Endometrial microvascular endothelial cells (primary cell): ENCODE results near the gene NR3C2. TPM values are rescaled to one million over a fixed set of nuclear protein-coding genes. Genes with fewer than 3 reads are reported as not detected.

Experiments
- in situ Hi-C: cut with HindIII; loops from 2 replicates; pipeline ENCODE4 v1.10.0; 2017; ENCODE audit warnings: low sequenced_read_pairs, low pct_unique_long_range_greater_than_20kb; ENCODE audit errors: inconsistent ontology term
- total RNA-seq: library from RNA; depleted of rRNA; stranded (reverse); fragments of >200 nt; gene quantifications from one replicate; pipeline ENCODE4 v1.2.3, GENCODE V29; 2015; ENCODE audit errors: inconsistent ontology term

NR3C2 gene
- total RNA-seq, 1 donor from 2014 or later: 21.8 TPM

DNA sequence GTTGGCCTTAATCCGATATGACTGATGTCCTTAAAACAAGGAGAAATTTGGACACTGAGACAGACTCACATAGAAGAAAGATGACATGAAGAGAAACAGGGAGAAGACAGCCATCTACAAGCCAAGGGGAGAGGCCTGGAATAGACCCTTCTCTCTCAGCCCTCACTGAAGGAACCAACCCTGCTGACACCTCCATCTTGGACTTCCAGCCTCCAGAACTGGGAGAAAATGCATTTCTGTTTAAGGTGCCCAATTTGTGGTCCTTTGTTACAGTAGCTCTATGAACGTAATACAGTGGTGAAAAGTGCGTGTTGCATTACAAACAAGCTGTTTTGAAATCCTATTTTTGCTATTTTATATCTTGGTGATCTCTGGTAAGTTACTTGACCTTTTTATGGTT, 366.8 kb downstream of the NR3C2 start:
- in situ Hi-C loops: no loop called here

DNA sequence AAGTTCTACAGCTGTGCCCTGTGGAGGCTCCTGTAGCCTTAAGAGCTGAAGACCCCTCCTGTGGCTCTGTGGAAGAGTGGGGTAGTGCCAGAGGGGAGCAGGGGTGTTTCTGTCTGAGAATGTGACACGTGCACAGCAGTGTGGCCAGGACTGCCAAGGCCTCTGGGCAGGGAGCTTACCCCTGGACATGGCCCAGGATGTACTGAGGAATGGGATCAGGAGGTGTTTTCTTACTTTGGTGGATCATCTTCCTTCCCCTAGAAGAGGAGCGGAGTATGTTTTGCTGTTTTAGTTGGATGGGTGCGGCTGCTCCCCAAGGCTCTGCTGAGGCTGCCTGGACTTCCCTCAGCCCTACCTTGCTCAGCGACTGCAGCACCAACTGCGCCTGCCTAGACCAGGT, 367.8 kb downstream of the NR3C2 start:
- in situ Hi-C loops: no loop called here

DNA sequence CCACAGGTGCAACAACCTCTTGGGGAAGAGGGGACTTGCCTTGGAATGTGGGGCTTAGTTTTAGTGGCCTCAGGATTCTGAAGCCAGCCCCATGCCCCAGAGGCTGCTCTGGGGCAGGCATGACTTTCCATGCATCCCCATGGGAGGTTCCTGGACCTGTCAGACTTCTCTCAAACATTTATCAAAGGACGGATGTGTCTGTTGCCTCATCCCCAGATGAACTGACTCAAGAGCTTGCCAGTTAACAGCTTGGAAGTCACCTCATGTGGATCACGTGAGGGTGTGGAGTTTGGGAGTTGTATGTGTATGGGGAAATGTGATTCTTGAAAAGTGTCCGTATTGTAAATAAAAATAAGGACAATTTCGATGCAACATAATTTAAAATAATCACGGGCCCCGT, 368.9 kb downstream of the NR3C2 start:
- in situ Hi-C loops: no loop called here

GRCh38 chr4:148072789-148073188, 369.4 kb downstream of the NR3C2 start:
- in situ Hi-C loops: no loop called here

DNA sequence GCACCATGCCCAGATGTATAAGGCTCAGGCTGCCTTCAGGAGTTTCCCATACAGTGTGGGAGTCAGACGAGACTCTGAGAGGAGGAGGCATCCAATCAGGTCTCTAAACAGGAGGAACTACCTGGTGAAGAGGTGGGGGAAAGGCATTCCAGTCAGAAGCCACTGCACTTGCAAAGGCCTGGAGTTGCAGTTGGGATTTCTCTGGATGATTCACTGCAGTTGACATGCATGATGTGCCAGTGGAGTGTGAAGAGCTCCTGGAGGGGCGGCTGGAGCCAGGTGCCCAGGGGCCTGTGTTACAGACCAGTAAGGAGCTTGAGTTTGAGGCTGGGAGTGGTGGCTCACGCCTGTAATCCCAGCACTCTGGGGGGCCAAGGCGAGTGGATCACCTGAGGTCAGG, 371.2 kb downstream of the NR3C2 start:
- in situ Hi-C loops: no loop called here

GRCh38 chr4:148069895-148070178, 372.4 kb downstream of the NR3C2 start:
- in situ Hi-C loops: no loop called here

GRCh38 chr4:148069086-148069894, 372.9 kb downstream of the NR3C2 start:
- in situ Hi-C loops: no loop called here

- in situ Hi-C loops: no loop called here
These were observed 373.9 kb downstream of the NR3C2 start for GRCh38 chr4:148068065-148068911.

DNA sequence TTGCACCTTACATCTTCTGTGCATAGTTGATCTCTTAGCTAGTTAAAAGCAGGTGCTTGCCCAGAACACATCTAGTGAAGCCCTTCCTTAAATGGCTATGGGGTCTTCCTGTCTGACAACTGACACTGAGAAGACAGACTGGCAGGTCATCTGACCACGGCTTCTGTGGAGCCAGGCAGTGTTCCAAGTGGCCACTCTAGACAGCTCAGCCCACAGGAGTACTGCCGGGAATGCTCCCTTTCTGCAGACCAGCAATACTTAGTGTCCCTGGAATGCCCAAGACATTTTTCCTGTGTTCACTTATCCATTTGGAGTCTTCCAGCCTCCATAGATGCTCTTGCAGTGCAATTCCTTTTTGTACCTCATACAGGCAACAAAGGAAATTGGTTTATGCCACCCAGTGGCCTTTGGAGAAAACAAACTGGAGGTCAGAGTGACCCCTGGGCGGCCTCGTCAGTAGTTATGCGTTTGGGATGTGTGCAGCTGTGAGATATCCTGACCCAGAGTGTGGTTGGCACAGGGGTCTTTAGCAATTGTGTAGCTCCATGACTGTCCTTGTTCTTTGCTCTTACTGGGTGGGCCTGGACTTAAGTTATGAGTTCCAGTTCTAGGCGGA, 374.8 kb downstream of the NR3C2 start:
- in situ Hi-C loops: no loop called here

DNA sequence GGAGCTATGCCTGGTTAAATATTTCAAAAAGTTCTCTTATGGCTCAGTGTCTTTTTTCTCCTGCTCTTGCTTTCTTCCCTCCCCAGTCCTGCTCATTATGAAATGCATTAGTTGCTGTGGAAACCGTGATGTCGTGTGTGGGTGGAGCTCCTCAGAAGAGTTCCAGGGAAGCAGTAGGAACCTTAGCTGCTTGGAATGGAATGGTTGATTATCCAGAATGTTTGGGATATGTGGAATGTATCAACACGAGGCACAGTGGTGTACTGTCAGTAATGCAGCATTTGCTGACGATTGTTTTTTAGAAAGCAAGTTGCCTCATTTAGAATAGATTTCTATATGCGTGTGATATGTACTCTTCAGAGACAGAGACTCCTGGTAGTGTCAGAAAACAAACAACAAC, 377.1 kb downstream of the NR3C2 start:
- in situ Hi-C loops: no loop called here

- in situ Hi-C loops: no loop called here
These were observed 377.8 kb downstream of the NR3C2 start for GRCh38 chr4:148064451-148064850.

- in situ Hi-C loops: no loop called here
These were observed 379.8 kb downstream of the NR3C2 start for GRCh38 chr4:148062301-148062950.

DNA sequence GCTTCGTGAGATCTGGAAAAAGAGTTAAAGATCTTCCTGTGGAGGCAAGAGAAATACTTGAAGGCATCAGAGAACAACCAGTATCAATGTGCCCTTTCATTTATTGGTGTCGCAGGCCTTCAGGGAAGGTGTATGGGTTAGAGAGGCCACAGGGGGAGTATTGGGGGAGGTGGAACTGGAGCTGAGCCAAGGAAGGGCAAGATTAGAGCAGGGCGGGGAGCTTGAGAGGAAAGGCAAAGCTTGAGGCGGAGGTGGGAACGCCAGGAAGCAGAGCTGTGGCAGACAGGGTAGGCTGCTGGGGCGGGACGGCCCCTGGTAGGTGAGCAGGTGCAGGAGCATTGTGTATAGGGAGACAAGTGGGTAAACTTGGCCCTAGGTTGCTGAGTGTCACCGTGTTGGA, 380.4 kb downstream of the NR3C2 start:
- in situ Hi-C loops: no loop called here

- in situ Hi-C loops: no loop called here
These were observed 381.1 kb downstream of the NR3C2 start for GRCh38 chr4:148061141-148061481.

- in situ Hi-C loops: no loop called here
These were observed 381.7 kb downstream of the NR3C2 start for GRCh38 chr4:148060264-148061140.

- in situ Hi-C loops: no loop called here
These were observed 382.5 kb downstream of the NR3C2 start for GRCh38 chr4:148059617-148060180.

GRCh38 chr4:148057984-148058859, 384.0 kb downstream of the NR3C2 start:
- in situ Hi-C loops: no loop called here
